NCI-H2107 (cell line): ENCODE results near the gene ACOT13.
"Not testable (repeated sequence)": the region's sequence is repeated elsewhere in the genome, so short reads cannot be mapped to it uniquely, and the experiment has no call there.

Source experiments
- DNase-seq: peaks from one replicate; lab custom pipeline; 2025; lab: John Stamatoyannopoulos, UW

The ACOT13 gene

GRCh38 chr6:24662236-24662635 is 4.6 kb upstream of the ACOT13 start:
- DNase-seq = no peak

GRCh38 chr6:24663189-24663588 is 3.7 kb upstream of the ACOT13 start:
- no peak for DNase-seq

- DNase-seq = no peak
These were observed 2.6 kb upstream of the ACOT13 start for GRCh38 chr6:24664046-24664987.

- no peak for DNase-seq
These were observed 708 bp upstream of the ACOT13 start for GRCh38 chr6:24666097-24666640.

- no peak for DNase-seq
These were observed 514 bp downstream of the ACOT13 start for GRCh38 chr6:24667378-24667803.

GRCh38 chr6:24668066-24668996 is 1.5 kb downstream of the ACOT13 start:
- not testable (repeated sequence) for DNase-seq

GRCh38 chr6:24668997-24669361 is 2.1 kb downstream of the ACOT13 start:
- DNase-seq = no peak

- not testable (repeated sequence) for DNase-seq
These were observed 3.6 kb downstream of the ACOT13 start for GRCh38 chr6:24670492-24670891.

- DNase-seq = not testable (repeated sequence)
These were observed 4.2 kb downstream of the ACOT13 start for GRCh38 chr6:24671077-24671476.

GRCh38 chr6:24672620-24673182 is 5.8 kb downstream of the ACOT13 start:
- DNase-seq = no peak

- DNase-seq = no peak
These were observed 6.7 kb downstream of the ACOT13 start for GRCh38 chr6:24673625-24674024.

- DNase-seq = not testable (repeated sequence)
These were observed 12.0 kb downstream of the ACOT13 start for GRCh38 chr6:24678792-24679352.

- DNase-seq = no peak
These were observed 13.7 kb downstream of the ACOT13 start for GRCh38 chr6:24680582-24680981.

GRCh38 chr6:24683297-24684296 is 16.7 kb downstream of the ACOT13 start:
- DNase-seq = no peak

- no peak for DNase-seq
These were observed 19.5 kb downstream of the ACOT13 start for GRCh38 chr6:24686408-24686807.

- no peak for DNase-seq
These were observed 20.1 kb downstream of the ACOT13 start for GRCh38 chr6:24686946-24687345.

GRCh38 chr6:24689964-24690363 is 23.1 kb downstream of the ACOT13 start:
- no peak for DNase-seq

GRCh38 chr6:24690593-24690992 is 23.7 kb downstream of the ACOT13 start:
- DNase-seq = no peak

- DNase-seq = no peak
These were observed 24.7 kb downstream of the ACOT13 start for GRCh38 chr6:24691550-24691949.

GRCh38 chr6:24692003-24692402 is 25.1 kb downstream of the ACOT13 start:
- no peak for DNase-seq
